Measurements from ENCODE around the gene CXorf58.
"Not testable (repeated sequence)": the region's sequence is repeated elsewhere in the genome, so short reads cannot be mapped to it uniquely, and the experiment has no call there.

Gene CXorf58, protein sequence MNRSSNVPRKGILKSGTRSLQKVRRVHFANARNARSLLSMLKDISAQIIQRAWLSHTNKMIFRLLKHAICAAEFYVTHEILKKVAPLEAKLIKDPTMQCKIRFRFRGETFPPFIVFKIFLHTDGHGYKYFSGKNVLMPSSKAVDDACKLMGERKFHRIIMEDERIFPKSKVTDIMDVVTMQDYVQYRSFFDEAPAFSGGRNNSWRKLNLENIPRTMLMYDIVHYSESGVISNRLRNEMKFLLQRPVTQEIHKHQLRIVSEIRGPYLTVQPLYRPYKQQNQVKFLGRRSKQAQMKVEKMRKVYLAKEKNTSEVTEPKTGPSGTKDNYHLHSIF

DNA sequence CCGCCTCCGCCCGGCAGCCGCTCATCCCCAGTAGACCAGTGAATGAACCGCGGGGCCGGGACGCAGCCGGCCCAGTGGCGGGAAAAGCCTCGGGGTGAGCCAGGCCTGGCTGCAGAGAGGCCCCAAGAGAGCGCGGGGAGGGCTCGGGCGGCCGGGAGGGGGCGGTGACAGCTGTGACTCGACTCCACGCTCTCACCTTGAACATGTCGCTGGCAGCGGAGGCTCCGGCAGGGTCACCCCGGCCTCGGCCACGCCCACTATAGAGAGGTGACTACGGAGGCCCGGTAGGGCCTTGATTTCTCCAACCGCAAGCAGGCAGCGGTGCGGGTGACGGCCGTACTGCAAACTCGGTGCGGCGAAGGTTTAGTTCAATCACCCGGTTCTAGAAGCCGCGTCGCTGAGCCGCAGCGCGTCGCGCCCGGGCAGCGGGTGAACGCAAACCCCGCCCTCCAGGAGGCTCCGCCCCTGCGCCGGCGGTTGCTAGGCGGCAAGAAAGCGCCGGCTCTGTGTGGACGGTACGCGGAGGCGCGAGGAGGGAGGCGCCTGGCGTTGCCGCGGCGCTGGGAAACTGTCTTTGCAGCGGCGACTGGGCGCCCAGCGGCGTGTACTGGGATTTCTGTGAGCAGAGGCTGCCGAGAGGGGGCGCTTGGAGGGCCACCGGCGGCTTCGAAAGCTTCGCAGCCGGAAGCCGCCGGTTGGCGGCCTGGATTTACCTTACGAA, at the start of gene CXorf58, which contains the start of gene APOO:
Gene CXorf58 (plus strand): TSS at position 509 of the 721 bp plus-strand sequence. CDS start 2,297 bp downstream, outside the sequence.
Gene APOO (minus strand): TSS at position 441 of the 721 bp plus-strand sequence. CDS start 236 bp downstream, at position 205.
- TF ChIP-seq, protein P1, sequence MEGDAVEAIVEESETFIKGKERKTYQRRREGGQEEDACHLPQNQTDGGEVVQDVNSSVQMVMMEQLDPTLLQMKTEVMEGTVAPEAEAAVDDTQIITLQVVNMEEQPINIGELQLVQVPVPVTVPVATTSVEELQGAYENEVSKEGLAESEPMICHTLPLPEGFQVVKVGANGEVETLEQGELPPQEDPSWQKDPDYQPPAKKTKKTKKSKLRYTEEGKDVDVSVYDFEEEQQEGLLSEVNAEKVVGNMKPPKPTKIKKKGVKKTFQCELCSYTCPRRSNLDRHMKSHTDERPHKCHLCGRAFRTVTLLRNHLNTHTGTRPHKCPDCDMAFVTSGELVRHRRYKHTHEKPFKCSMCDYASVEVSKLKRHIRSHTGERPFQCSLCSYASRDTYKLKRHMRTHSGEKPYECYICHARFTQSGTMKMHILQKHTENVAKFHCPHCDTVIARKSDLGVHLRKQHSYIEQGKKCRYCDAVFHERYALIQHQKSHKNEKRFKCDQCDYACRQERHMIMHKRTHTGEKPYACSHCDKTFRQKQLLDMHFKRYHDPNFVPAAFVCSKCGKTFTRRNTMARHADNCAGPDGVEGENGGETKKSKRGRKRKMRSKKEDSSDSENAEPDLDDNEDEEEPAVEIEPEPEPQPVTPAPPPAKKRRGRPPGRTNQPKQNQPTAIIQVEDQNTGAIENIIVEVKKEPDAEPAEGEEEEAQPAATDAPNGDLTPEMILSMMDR (IDR thresholded peaks at IDR 0.05; ENCODE audit: low read length, missing control alignments): peak; percentile 61
- H3K4me3 ChIP-seq (replicated peaks; ENCODE audit: low read depth, low read length): peak within 1 kb of the TSS; percentile 67
- peak; percentile 93 for DNase-seq (ENCODE audit: low read depth)

DNA sequence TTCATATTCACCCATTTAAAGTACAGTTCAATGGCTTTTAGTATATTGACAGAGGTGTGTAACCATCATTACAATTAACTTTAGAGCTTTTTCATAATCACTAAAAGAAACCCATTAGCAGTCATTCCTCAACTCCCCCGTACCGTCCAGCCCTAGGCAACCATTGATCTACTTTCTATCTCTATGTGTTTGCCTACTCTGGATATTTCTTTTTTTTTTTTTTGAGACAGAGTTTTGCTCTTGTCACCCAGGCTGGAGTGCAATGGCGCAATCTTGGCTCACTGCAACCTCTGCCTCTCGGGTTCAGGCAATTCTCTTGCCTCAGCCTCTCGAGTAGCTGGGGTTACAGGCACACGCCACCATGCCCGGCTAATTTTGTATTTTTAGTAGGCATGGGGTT, 48.6 kb upstream of the CXorf58 start:
- DNase-seq (ENCODE audit: low read depth); H3K4me3 ChIP-seq (replicated peaks; ENCODE audit: low read depth, low read length): not testable (repeated sequence)

DNA sequence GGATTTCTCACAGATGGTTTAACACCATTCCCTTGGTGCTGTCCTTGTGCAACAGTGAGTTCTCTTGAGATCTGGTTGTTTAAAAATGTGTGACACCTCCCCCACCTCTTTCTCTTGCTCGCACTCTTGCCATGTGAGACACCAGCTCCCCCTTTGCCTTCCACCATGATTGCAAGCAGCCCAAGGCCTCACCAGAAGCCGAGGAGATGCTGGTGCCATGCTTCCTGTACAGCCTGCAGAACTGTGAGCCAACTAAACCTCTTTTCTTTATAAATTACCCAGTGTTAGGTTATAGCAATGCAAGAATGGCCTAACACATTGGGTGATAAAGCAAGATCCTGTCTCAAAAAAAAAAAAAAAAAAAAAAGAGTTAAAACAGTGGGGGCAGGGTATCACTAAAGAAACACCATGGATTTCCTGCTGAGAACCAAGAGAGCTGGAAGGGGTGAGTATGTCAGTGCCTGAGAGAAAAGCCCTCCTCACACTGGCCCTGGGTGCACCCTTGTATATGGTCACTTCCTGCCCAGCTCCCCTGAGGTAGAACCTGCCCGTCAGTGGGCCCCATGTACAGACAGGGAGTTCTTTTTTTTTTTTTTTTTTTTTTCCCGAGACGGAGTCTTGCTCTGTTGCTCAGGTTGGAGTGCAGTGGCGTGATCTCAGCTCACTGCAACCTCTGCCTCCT, 46.5 kb upstream of the CXorf58 start:
- no peak for DNase-seq (ENCODE audit: low read depth)
- TF ChIP-seq, protein P1 (IDR thresholded peaks at IDR 0.05; ENCODE audit: low read length, missing control alignments): no peak

DNA sequence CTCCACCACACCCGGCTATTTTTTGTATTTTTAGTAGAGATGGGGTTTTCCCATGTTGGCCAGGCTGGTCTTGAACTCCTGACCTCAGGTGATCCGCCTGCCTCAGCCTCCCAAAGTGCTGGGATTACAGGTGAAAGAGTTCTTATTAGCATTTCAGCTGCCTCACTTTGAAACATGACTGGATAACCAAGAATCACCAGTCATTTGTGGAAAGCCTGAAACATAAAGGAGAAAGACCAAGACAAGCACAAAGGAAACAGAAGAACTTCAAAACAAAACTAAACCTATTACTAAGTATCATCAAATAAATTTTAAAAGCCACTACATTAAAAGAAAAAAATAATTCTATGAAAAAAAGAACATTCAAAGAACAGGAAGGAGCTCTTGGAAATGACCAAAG, 45.9 kb upstream of the CXorf58 start:
- H3K4me3 ChIP-seq (replicated peaks; ENCODE audit: low read depth, low read length); DNase-seq (ENCODE audit: low read depth): not testable (repeated sequence)

More for the DNA sequence above, 46.5 kb upstream of the CXorf58 start:
- H3K4me3 ChIP-seq (replicated peaks; ENCODE audit: low read depth, low read length): no peak overlapping the region

DNA sequence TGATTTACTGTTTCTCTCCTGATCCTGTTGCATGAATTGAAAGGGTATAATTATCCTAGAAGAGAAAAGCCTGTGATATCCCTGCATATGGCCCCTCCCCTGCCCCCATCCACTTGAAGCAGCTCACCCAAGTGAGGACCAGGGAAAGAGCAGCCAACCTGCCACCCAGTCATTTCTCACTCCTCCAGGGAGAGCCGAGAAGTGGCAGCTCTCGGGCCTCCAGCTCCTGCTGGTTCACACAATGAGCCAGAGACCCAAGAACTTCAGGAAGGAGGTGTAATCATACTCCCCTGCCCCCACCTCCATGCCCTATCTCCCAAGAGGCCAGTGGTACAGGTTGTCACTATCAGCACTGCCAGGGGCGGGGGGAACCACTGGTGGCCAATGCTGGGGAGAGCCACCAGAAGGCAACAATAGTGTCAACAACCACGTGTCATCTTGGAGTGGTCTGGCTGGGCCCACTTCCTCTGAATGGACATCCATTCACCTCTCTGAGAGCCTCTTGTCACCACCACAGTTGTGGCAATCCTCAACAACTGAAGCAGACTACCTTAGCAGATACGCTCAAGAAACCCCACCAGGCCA, 43.0 kb upstream of the CXorf58 start:
- TF ChIP-seq, protein P1 (IDR thresholded peaks at IDR 0.05; ENCODE audit: low read length, missing control alignments): no peak
- no peak for DNase-seq (ENCODE audit: low read depth)
- no peak overlapping the region for H3K4me3 ChIP-seq (replicated peaks; ENCODE audit: low read depth, low read length)

DNA sequence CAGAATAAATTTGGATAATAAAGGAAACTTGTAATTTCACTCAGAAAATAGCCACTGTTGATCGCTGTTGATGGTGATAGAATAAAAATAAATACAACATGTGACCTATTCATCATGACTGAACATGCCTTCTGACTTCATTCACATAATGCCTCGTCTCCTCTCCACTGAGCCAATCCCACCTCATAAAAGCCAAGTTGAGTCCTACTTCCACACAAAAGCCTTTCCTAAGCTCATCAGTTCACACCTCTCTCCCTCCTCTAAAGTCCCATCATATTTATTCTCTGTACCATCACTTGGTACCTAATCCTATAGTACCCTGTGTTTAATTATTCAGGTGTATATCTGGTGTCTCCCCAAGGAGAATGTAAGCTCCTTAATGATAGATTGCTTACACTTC, 37.8 kb upstream of the CXorf58 start:
- H3K4me3 ChIP-seq (replicated peaks; ENCODE audit: low read depth, low read length): no peak overlapping the region
- TF ChIP-seq, protein P1 (IDR thresholded peaks at IDR 0.05; ENCODE audit: low read length, missing control alignments): no peak
- no peak for DNase-seq (ENCODE audit: low read depth)

DNA sequence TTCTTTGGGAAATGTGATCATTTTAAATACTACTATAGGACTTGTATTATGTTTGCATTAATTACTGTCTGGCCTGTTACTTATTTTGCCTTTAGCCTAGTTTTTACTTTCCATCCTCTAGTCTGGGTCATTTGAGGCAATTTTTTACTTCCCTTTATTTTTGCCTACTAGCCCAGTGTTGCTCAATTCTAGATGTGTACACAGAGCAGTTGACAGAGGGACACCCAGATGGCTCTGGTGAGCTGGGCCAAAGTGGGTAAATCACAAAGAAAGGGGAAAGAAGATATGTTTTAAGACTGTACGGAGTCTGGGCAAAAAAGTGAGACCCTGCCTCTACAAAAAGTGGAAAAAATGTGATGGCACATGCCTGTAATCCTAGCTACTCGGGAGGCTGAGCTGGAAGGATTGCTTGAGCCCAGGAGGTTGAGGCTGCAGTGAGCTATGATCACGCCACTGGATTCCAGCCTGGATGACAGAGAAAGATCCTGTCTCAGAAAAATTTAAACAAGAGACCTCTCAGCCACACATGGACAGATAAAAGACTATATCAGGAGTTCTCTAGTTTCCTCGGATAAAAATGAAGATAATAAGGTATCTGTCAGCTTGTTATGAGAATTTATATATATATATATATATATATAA, 35.8 kb upstream of the CXorf58 start:
- H3K4me3 ChIP-seq (replicated peaks; ENCODE audit: low read depth, low read length): no peak overlapping the region
- DNase-seq (ENCODE audit: low read depth): no peak

More for the DNA sequence above, 35.8 kb upstream of the CXorf58 start:
- TF ChIP-seq, protein P1 (IDR thresholded peaks at IDR 0.05; ENCODE audit: low read length, missing control alignments): no peak
